Measurements from ENCODE around the gene CHPF2. TPM values are rescaled to one million over a fixed set of nuclear protein-coding genes. Genes with fewer than 3 reads are reported as not detected.

Gene CHPF2
- total RNA-seq, 1 donor from 2014 or later, result 10.5 TPM

- intact Hi-C loops (cut with DNase I), result no loop called here
- DNase-seq (no peak), ATAC-seq (ENCODE audit: poor library complexity) (no peak)
These were observed 41.5 kb downstream of the CHPF2 start for GRCh38 chr7:151273651-151274390.

DNA sequence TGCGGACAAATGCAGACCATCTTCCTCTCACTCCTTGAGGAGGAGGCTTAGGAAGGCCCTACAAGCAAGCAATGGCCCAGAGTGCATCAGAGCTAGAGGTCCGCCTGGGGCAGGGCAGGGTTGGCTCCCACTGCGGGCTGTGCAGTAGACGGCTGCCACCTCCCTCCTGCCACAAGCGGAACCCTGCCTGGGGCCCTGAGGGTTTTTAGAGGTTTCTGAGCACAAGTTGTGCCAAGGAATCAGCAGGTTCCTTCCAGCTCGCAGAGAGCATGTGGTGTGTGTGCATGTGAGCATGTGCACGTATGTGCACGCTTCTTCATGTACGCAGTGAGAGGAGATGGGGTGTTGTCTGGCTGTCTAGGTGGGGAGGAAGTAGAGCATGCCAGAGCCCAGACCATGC, 42.1 kb downstream of the CHPF2 start:
- ATAC-seq (ENCODE audit: poor library complexity) (no peak), DNase-seq (no peak)
- intact Hi-C loops (cut with DNase I), result no loop called here

DNA sequence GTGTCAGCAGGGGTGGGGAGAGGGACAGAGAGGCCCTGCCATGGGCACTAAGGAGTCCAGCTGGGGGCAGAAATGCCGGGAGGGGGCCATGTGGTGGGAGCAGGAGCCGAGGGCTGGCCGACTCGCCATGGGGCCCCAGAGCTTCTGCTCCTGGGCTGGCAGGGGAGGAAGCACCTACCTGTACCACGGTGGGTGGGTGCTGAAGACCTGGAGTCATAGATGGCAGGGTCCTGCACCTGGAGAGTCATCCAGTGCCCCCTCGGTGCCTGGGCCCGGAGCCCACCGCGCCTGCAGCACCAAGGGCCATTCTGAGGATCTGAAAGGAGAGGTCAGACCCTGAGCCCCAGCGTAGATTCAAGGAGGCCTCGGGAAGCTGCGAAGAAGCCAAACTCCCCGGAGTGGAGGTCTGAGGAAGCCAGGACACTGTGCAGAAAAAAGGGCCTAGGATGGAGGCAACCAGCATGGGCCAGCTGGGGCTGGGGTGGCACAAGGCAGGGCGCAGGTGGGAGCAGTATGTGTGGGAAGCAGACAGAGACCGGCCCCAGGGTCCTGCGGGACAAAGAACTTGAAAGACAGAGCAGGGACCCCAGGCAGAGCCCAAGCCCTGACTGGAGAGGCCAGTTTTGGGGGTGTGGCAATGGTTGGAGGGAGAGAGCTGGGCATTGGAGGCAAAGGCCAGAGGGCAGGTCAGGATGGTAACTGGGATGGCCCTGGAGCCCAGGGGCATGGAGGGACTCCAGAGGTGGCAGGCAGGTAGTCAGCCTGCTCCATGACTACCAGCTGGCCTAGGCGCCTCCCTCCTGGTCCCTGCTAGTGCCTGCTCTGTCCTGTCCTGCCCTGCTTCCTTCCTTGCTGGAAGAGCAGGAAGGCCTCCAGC, 42.9 kb downstream of the CHPF2 start:
- intact Hi-C loops (cut with DNase I), result no loop called here
- DNase-seq, result no peak
- ATAC-seq (ENCODE audit: poor library complexity), result no peak

- intact Hi-C loops (cut with DNase I), result no loop called here
- no peak for ATAC-seq (ENCODE audit: poor library complexity)
- DNase-seq, result no peak
These were observed 43.7 kb downstream of the CHPF2 start for GRCh38 chr7:151275813-151276577.

GRCh38 chr7:151276666-151277590, 44.6 kb downstream of the CHPF2 start:
- ATAC-seq (ENCODE audit: poor library complexity) (peak; percentile 78), DNase-seq (peak; percentile 72)
- intact Hi-C loops (cut with DNase I), result no loop called here

GRCh38 chr7:151277631-151278030, 45.3 kb downstream of the CHPF2 start:
- DNase-seq (no peak), ATAC-seq (ENCODE audit: poor library complexity) (no peak)
- intact Hi-C loops (cut with DNase I), result no loop called here

DNA sequence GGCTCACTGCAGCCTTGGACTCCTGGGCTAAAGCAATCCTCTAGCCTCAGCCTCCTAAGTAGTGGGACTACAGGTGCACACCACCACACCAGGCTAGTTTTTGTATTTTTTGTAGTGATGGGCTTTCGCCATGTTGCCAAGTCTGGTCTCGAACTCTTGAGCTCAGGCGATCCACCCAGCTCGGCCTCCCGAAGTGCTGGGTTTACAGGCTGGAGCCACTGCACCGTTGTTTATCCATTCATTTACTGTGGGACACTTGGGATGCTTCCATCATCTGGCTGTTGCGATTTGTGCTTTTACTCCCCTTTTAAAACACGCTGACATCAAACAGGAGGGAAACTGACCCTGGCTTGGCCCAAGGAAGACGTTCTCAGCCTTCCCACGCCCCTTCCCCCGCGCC, 46.7 kb downstream of the CHPF2 start:
- intact Hi-C loops (cut with DNase I), result no loop called here
- no peak for DNase-seq
- no peak for ATAC-seq (ENCODE audit: poor library complexity)

GRCh38 chr7:151279868-151280267, 47.6 kb downstream of the CHPF2 start:
- no peak for DNase-seq
- ATAC-seq (ENCODE audit: poor library complexity), result no peak
- intact Hi-C loops (cut with DNase I), result no loop called here

- DNase-seq (no peak), ATAC-seq (ENCODE audit: poor library complexity) (no peak)
- intact Hi-C loops (cut with DNase I), result no loop called here
These were observed 48.2 kb downstream of the CHPF2 start for GRCh38 chr7:151280388-151281019.

- DNase-seq (no peak), ATAC-seq (ENCODE audit: poor library complexity) (no peak)
- intact Hi-C loops (cut with DNase I), result no loop called here
These were observed 49.4 kb downstream of the CHPF2 start for GRCh38 chr7:151281686-151282085.

GRCh38 chr7:151282111-151282510, 49.8 kb downstream of the CHPF2 start:
- DNase-seq (no peak), ATAC-seq (ENCODE audit: poor library complexity) (no peak)
- intact Hi-C loops (cut with DNase I), result no loop called here

- no peak for ATAC-seq (ENCODE audit: poor library complexity)
- no peak for DNase-seq
- intact Hi-C loops (cut with DNase I), result no loop called here
These were observed 51.0 kb downstream of the CHPF2 start for GRCh38 chr7:151283302-151283701.

- intact Hi-C loops (cut with DNase I), result no loop called here
- no peak for DNase-seq
- ATAC-seq (ENCODE audit: poor library complexity), result no peak
These were observed 53.9 kb downstream of the CHPF2 start for GRCh38 chr7:151286148-151286547.

Other genes starting within 250 kb of the CHPF2 start
- 10.0 TPM for gene NOS3, start 241.5 kb upstream of the CHPF2 start, total RNA-seq
- not detected for gene ATG9B, start 208.0 kb upstream of the CHPF2 start, total RNA-seq
- gene ABCB8, start 204.0 kb upstream of the CHPF2 start, total RNA-seq, result 24.6 TPM
- gene ASIC3, start 184.0 kb upstream of the CHPF2 start, total RNA-seq, result 6.5 TPM
- 6.3 TPM for gene CDK5, start 174.6 kb upstream of the CHPF2 start, total RNA-seq
- gene SLC4A2, start 172.9 kb upstream of the CHPF2 start, total RNA-seq, result 49.7 TPM
- gene FASTK, start 151.7 kb upstream of the CHPF2 start, total RNA-seq, result 81.1 TPM
- gene TMUB1, start 149.0 kb upstream of the CHPF2 start, total RNA-seq, result 33.9 TPM
- gene AGAP3, start 146.0 kb upstream of the CHPF2 start, total RNA-seq, result 62.7 TPM
- gene GBX1, start 64.8 kb upstream of the CHPF2 start, total RNA-seq, result 2.7 TPM
- 42.6 TPM for gene ASB10, start 45.2 kb upstream of the CHPF2 start, total RNA-seq
- not detected for gene H2BK1, start 22.0 kb upstream of the CHPF2 start, total RNA-seq
- gene ABCF2, start 5.3 kb upstream of the CHPF2 start, total RNA-seq, result 23.9 TPM
- gene SMARCD3, start 16.2 kb downstream of the CHPF2 start, total RNA-seq, result 131 TPM
- gene NUB1, start 109.3 kb downstream of the CHPF2 start, total RNA-seq, result 30.8 TPM
- gene WDR86, start 177.6 kb downstream of the CHPF2 start, total RNA-seq, result 0.48 TPM
- gene CRYGN, start 207.7 kb downstream of the CHPF2 start, total RNA-seq, result 0.43 TPM

Data from Right ventricle myocardium superior (tissue), 1 donor.